Measurements from ENCODE around the gene KRTAP10-5.
"Not testable (repeated sequence)": the region's sequence is repeated elsewhere in the genome, so short reads cannot be mapped to it uniquely, and the experiment has no call there.

Gene KRTAP10-5

DNA sequence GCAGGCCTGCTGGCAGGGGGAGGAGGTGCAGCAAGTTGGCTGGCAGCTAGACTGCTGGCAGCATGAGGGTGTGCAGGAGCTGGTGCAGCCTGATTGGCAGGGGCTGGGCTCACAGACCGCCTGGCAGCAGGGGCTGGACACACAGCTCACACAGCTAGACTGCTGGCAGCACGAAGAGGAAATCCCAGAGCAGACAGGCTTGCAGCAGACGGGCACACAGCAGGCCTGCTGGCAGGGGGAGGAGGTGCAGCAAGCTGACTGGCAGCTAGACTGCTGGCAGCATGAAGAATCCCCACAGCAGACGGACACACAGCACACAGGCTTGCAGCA is 11.4 kb upstream of the KRTAP10-5 start:
- not testable (repeated sequence) for DNase-seq (ENCODE audit: low read depth in 4 of 4, low spot score in 1 of 4)

DNA sequence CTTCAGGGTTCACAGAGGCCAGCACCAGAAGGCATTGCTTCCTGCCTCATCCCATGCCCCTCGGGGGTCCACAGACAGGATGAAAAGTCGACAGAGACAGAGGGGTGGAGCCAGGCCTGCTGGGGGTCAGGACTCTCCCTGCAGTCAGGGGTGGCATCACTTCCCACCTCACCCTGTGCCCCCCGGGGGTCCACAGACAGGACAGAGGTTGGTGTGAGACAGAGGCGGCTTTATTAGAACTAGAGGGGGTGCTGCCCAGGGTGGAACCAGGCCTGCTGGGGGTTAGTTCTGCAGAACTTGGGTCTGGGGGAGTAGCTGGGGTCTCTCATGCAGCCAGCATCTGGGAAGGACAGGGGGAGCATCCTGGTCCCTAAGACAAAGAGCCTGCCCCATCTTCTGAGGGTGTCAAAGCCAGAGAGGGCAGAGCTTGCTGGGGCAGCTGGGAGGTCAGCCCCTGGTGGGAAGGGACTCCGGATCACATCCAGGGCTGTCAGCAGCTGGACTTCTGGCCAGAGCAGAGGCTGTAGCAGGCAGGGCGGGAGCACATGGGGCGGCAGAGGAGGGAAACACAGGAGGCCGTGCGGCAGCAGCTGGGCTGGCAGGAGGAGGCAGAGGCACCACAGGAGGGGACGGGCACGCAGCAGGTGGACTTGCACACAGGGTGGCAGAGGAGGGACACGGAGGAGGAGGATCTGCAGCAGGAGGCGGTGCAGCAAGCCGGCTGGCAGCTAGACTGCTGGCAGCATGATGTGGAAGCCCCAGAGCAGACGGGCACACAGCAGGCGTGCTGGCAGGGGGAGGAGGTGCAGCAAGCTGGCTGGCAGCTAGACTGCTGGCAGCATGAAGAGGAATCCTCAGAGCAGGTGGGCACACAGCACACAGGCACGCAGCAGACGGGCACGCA is 10.7 kb upstream of the KRTAP10-5 start:
- DNase-seq (ENCODE audit: low read depth in 4 of 4, low spot score in 1 of 4), result not testable (repeated sequence)

DNA sequence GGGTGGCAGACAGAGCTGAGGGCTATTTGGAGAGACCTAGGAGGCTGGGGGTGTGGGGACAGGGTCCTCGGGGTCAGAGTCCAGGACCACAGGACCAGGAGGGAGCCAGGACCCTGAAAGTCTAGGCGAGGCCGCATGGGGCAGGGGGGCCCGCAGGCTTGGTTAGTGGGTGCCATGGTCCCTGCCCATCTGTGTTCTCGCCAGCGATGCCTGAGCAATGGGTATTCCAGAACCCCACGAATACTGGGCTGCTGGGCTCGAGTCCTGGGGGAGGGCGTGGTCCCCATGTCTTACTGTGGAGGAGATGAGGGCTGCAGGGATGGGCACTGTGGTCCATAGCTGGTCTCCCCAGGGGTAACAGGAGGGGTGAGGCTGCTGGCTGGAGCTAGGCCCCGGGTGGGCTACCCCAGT is 9.9 kb upstream of the KRTAP10-5 start:
- no peak for DNase-seq (ENCODE audit: low read depth in 4 of 4, low spot score in 1 of 4)

DNA sequence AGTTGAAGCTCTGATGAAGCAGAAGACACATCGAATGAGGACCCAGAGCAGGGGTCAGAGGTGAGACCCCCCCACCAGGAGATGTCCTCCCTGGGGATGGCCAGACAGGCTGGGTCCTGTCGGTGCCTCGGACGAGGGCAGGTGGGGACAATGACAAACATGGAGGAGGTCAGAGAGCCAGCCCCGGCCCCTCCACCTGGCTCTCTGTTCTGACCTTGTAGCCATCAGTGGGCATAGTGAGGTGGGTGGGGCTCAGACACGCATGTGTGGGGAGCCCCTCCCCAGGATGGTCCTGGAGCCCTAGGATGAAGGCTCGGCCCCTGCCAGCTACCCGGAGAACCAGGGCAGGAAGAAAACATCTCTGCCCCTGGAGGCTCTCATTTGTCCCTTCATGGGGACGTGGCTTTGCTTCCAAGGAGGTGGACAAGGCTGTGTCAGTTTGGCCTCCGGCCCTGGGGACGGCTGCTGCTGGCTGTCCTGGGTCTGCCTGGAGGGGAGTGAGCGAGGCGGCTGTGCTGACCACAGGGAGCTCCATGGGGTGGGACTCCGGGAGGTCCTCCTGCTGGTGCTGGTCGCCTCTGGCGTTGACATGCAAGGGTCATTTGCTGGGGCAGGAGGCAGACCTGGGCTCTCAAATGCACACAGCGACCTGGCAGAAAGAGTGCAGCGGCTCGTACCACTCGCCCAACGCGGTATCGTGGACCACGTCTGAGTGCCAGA is 9.3 kb upstream of the KRTAP10-5 start:
- DNase-seq (ENCODE audit: low read depth in 4 of 4, low spot score in 1 of 4), result no peak

DNA sequence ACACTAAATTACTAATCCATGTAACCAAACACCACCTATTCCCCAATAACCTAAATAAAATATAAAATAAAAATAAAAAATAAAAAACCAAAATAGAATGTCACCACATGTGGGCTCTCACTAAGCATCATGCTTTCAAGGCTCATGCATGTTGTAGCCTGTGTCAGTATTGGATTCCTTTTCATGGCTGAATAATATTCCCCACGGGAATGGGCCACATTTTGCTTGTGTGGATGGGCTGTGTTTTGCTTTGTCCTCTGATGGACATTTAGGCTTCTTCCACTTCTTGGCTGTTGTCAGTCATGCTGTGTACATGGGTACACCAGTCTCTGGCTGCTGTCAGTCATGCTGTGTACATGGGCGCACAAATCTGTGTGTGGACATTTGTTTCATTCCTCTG is 8.7 kb upstream of the KRTAP10-5 start:
- no peak for DNase-seq (ENCODE audit: low read depth in 4 of 4, low spot score in 1 of 4)

DNA sequence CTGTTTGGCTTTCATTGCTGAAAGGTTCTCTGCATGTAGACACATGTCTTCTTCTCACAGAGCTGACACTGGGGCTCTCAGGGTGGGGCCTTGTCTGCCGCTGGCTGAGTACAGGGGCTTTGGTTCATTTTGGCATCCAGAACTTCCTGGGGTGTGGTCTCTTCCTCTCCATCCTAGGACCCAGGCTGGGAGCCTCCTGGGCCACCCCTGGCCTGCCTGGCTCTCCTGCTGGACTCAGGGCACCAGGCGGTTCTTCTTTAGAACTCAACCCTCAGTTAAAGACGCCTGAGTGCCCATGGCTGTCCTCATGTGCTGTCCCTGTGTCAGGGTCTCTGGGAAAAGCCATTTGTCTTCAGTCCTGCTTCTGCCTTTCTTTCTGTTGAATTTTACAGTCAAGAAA is 5.5 kb upstream of the KRTAP10-5 start:
- no peak for DNase-seq (ENCODE audit: low read depth in 4 of 4, low spot score in 1 of 4)

DNA sequence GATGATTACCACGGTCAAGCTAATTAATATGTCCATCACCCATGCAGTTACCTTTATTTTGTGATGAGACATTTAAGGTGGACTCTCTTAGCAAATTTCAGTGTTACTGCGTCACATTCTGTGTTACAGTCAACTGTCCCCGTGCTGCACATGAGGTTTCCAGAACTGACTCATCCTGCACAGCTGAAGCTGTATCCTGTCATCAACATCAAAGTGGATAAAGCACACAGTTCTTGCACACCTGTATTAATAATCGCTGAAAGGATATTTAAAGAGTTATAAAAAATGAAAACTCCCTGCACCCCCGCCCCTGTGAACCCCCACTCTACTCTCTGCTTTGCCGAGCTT is 3.4 kb upstream of the KRTAP10-5 start:
- DNase-seq (ENCODE audit: low read depth in 4 of 4, low spot score in 1 of 4), result no peak

DNA sequence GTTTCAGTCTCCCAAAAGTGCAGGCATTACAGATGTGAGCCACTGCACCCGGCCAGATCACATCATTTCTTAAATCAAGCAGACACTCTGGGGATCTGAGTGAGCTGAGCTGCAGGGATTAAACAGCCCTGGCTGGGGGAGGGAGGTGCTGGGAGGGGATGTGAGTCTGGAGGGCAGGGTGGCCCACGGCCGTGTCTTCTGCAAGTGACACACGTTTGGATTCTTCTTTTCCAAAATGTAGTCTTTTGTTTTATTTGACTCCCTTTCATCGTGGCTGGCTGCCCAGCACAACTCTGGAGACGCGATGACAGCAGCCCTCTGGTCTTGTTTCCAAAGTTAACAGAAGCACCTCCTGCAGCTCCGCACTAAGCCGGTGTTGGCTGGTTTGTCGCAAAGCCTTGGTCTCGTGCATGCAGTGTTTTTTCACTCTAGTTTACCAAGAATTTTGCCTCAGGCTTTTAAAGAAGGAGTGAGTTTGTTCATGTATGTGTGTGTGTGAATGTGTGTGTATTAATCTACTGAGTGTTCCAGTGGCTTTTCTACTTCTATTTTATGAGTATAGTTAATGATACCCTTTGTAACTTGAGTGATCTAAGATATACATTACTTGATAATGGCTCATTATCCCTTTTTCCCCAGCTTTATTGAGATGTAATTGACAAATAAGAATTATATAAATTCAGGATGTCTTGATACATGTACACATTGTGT is 2.8 kb upstream of the KRTAP10-5 start:
- DNase-seq (ENCODE audit: low read depth in 4 of 4, low spot score in 1 of 4), result no peak

DNA sequence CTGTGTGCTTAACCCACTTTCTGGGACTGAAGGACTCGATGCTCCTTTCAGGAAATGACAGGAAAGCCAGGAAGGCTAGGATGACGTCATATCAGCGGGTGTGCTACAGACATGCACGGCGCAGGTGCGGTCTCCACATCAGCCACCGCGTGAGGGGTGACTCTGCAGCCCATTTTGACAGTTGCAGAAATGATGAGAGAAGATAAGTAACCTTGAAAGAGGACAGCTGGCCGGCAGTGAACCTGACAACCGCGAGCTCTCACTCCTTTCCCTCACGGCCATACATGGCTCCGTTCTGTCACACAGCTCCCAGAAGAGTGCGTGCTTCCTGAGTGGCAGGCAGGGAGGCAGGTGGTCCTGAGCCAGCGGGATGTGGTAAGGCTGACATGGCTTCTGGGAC is 1.7 kb upstream of the KRTAP10-5 start:
- DNase-seq (ENCODE audit: low read depth in 4 of 4, low spot score in 1 of 4), result no peak

DNA sequence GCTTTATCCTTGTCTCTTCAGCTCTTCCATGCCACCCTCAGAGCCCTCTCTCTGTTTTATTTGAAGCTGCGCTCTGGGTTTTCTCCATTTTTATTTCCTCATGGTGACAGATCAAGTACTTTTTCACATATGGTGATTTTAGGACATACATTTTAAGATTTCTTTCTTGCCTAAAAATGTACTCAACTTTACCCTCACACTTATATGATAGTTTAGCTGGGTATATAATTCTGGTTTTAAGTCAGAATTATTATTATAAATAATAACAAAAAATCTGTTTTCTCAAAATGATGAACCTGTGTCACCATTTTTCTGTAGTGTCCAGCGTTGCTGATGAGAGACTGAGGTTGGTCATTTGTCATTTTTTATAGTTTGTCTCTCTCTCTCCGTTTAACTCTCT is 754 bp upstream of the KRTAP10-5 start:
- no peak for DNase-seq (ENCODE audit: low read depth in 4 of 4, low spot score in 1 of 4)

DNA sequence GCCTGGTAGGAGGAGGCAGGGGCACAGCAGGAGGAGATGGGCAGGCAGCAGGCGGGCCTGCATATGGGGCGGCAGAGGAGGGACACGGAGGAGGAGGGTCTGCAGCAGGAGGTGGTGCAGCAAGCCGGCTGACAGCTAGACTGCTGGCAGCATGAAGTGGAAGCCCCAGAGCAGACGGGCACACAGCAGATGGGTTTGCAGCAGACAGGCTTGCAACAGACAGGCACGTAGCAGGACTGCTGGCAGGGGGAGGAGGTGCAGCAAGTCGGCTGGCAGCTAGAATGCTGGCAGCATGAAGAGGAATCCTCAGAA is 615 bp downstream of the KRTAP10-5 start:
- DNase-seq (ENCODE audit: low read depth in 4 of 4, low spot score in 1 of 4), result no peak

DNA sequence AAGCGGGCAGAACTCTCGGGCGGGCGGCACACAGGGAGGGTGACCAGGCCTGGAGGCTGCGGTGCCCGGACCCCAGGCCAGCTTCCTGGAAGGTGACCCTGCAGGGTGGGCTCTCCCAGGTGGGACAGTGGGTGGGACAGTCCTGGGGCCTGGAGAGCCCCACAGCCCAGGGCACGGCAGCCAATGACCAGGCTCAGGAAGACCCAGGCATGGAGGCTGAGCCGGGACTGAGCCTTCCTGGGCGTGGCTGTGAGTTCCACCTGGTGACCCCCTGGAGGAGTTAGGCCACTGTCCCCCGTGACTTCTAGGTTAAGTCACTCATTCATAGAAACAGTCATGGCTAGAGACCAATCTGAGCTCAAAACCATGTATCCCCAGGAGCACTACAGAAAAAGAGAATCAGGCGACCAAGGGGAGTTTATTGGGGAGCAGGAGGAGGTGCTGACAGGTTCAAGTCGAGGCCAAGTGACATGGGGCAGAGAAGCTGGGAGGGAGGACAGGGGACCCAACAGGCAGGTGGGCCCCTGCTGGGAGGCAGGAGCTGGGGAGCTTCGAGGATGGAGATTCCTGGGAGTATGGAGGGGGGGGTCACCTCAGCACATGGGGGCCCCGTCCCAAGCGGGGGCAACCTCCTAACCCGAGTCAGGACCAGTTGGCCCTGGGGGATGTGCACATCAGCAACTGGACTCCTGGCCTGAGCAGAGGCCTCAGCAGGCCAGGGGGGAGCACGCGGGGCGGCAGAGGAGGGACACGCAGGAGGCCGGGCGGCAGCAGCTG is 1.2 kb downstream of the KRTAP10-5 start:
- DNase-seq (ENCODE audit: low read depth in 4 of 4, low spot score in 1 of 4), result no peak

DNA sequence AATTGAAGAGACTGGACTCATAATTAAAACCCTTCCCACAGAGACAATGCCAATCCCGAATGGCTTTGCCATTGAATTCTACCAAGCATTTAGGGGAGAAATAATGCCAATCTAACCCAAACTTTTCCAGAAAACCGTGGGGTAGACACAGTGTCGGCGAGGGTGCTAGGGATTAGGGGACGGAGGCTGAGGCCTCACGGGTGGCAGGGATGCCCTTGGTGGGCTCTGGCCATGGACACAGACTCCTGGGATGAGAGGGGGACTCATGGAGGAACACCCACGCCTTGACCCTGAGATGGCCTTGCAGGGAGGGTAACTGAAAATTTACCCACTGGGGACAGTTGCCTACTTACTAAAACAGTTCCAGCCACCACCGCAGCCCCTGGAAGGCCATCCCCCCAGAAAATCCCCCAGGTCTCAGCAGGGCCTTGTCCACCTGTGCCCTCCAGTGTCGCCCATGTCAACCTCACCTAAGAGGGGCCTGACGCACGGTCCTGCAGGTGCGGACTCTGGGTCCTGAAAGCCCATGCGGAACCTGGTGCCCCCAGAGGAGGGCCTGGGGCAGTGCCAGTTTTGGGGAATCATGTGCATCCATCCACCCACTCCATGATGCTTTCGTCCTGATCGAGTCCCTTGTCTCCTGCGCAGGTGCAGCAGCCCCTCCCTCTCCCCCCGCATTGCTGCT is 1.9 kb downstream of the KRTAP10-5 start:
- DNase-seq (ENCODE audit: low read depth in 4 of 4, low spot score in 1 of 4), result no peak

DNA sequence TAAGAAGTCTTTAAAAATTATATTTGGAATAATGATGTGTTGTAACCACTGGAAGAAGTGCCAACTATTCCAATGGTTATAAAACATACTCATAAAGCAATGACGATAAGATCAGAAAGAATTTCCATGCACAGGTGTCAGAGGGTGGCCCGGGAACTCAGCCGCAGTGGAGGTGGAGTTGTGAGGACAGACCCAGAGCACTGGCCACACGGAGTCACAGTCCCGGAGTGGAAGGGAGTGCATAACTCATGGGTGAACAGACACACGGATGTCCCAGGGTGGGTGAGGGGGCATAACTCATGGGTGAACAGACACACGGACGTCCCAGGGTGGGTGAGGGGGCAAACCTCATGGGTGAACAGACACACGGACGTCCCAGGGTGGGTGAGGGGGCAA is 4.4 kb downstream of the KRTAP10-5 start:
- DNase-seq (ENCODE audit: low read depth in 4 of 4, low spot score in 1 of 4), result no peak

DNA sequence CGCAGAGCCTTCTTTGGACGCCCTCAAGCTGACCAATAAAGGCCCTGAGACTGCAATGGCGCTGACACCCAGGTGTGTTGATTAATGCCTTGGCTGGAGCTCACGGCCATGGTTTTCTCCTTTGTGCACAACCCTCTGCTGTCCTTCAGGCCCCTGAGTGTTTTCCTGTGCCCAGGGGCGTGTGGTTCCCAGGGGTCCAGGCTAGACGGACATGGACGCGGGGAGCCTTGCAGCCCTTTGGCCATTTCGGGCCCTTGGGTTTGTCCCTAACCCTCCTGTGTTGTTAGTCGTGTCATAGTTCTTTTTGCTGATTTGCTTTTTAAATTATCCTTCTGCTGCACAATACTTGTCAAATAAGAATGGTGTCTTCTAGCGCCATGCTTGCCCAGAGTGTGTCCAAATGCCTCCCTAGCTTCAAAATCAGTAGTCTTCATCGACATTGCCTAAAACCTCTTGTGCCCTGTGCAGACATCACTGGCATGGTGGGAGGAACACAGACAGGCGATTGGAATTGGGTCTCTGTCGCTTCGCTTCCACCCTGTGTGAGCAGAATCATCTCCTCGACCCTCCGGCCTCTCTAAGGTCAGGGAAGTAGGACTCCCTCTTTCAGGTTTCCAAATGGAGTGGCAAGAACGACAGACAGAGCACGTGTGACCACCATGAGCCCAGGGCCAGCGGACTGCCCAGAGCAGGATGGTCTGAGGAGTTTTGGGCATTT is 4.9 kb downstream of the KRTAP10-5 start:
- DNase-seq (ENCODE audit: low read depth in 4 of 4, low spot score in 1 of 4), result no peak

DNA sequence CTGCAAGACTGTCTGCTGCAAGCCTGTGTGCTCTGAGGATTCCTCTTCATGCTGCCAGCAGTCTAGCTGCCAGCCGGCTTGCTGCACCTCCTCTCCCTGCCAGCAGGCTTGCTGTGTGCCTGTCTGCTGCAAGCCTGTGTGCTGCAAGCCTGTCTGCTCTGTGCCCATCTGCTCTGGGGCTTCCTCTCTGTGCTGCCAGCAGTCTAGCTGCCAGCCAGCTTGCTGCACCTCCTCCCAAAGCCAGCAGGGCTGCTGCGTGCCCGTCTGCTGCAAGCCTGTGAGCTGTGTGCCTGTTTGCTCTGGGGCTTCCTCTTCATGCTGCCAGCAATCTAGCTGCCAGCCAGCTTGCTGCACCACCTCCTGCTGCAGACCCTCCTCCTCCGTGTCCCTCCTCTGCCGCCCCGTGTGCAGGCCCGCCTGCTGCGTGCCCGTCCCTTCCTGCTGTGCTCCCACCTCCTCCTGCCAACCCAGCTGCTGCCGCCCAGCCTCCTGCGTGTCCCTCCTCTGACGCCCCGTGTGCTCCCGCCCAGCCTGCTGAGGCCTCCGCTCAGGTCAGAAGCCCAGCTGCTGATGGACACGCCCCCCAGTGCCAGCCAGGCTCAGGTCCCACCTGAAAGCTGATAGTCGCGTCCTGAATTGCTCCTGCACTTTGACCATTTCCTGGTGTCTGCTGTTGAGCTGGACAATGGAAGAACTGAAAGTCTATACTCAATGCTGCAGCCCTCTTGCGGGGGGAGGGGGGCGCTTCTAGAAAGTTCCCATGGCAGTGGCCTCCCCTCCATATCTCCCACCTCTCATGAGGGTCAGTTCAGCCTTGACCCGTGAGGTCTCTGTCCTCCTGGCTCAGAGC is 5.7 kb downstream of the KRTAP10-5 start:
- no peak for DNase-seq (ENCODE audit: low read depth in 4 of 4, low spot score in 1 of 4)

DNA sequence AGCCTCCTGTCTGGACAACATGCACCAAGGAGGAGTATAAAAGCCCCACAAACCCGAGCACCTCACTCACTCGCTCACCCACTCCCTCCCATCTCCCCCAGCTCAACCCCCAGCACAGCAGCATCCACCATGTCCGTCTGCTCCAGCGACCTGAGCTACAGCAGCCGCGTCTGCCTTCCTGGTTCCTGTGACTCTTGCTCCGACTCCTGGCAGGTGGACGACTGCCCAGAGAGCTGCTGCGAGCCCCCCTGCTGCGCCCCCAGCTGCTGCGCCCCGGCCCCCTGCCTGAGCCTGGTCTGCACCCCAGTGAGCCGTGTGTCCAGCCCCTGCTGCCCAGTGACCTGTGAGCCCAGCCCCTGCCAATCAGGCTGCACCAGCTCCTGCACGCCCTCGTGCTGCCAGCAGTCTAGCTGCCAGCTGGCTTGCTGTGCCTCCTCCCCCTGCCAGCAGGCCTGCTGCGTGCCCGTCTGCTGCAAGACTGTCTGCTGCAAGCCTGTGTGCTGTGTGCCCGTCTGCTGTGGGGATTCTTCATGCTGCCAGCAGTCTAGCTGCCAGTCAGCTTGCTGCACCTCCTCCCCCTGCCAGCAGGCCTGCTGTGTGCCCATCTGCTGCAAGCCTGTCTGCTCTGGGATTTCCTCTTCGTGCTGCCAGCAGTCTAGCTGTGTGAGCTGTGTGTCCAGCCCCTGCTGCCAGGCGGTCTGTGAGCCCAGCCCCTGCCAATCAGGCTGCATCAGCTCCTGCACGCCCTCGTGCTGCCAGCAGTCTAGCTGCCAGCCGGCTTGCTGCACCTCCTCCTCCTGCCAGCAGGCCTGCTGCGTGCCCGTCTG is 6.6 kb downstream of the KRTAP10-5 start, which contains the start of gene KRTAP10-4:
Gene KRTAP10-4 (plus strand): TSS at position 100 of the 827 bp plus-strand sequence. CDS start 30 bp downstream, at position 130.
- DNase-seq (ENCODE audit: low read depth in 4 of 4, low spot score in 1 of 4), result not testable (repeated sequence)

DNA sequence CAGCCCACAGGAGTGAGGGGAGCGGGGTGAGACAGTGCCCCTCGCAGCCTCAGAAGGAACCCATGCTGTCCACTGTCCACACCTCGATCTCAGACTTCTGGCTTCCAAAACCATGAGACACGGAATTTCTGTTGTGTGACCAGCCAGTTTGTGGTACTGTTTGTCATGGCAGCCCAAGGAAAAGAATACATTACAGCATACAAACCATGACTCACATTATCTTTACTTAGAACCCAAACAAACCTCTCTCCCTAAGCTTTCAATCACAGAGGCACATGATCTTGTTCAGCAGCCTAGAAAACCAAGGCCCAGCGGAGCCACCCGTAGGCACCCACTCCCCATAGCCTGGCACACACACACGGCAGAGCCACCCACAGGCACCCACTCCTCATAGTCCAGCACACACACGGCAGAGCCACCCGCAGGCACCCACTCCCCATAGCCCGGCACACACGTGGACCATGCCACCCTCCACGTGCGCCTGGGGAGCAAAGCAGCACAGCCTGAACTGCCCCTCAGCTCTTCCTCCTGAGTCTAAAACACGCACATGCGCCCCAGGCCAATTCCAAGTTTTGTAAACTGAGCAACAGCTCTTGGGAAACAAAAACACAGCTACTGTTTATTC is 7.3 kb downstream of the KRTAP10-5 start:
- no peak for DNase-seq (ENCODE audit: low read depth in 4 of 4, low spot score in 1 of 4)

All from stimulated activated CD4-positive, alpha-beta T cell treated with anti-CD3 and anti-CD28 coated beads, Interleukin-1b, Interleukin-23, amount 100 ng/mL, for 24 hours (primary cell).